GM21529 (cell line): ENCODE data around the gene NUP214.
A peak's percentile ranks its signal among the peaks of the same experiment; 100 is the strongest.
"Not testable (repeated sequence)": the region's sequence is repeated elsewhere in the genome, so short reads cannot be mapped to it uniquely, and the experiment has no call there.

ENCODE experiments used
- ATAC-seq: cut with Tn5 transposase; IDR thresholded peaks from one replicate; pipeline ENCODE4 v1.9.1; 2021; ENCODE audit not compliant: unreplicated experiment

Gene NUP214

GRCh38 chr9:131228988-131229387, 103.6 kb downstream of the NUP214 start:
- no peak for ATAC-seq

DNA sequence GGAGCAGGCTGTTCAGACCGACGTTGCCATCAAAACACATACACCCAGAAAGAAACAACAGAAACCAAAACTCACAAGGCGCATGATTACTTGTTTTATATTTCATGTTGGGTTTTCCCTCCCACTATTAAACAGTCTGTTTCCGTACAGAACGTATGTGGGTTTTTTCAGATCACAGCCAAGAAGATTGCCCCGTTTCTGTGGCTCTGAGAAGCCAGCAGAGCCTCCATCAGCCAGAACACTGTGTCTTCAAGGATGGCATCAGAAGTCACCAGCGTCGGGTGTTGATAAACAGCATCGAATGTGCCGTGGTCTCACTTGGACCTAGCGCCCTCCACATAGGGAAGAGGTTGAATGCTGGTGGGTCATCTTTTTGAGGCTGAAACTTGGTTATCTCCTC, 108.2 kb downstream of the NUP214 start:
- no peak for ATAC-seq

DNA sequence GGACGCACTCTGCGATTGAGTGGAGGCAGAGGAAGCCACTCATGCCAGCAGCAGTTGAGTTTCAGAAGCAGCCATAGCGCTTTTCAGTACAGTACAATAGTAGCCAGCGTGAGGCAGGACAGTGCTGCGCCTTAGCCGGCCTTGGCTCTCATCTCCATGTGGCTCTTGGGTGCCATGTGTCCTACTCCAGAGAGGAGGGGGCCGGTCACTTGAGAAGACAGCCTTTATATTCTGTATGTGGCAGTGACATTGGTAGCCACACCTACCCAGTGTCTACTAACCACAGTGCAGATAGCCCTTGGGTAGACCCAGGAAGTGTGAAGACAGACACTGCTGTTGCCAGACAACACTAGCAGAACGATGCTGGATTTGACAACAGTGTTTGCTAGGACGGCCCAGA, 108.6 kb downstream of the NUP214 start:
- no peak for ATAC-seq

DNA sequence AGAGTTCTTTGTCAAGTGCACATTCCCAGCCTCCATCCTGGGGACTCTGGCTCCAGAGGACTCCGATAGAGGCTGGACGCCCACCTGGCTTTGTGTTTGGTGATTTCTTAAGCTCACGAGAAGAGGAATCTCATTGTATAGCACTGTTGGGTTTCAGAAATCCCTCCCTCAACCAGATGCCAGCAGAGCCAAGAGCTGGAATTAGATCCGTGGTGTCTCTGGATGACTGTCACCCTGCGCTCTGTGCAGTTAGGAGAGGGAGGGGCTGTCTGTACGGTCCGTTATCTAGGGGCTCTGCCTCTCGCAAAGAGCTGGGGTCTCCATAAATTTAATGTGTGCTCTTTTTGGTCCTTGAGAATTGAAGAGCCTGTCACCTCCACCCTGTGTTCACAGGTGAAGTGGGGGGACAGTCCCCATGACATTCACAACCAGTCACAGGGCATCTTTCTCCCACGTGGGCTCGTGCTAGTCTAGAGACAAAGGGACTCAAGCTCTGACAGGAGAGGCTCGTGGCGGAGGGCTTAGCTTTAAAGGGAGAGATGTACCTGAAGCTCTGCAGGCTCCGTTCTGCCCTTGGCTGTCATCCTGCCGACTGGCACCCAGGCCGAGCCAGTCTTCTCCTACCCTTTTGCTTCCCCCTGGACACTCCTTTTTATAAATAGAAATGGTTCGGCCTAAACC, 109.6 kb downstream of the NUP214 start:
- ATAC-seq, result no peak

DNA sequence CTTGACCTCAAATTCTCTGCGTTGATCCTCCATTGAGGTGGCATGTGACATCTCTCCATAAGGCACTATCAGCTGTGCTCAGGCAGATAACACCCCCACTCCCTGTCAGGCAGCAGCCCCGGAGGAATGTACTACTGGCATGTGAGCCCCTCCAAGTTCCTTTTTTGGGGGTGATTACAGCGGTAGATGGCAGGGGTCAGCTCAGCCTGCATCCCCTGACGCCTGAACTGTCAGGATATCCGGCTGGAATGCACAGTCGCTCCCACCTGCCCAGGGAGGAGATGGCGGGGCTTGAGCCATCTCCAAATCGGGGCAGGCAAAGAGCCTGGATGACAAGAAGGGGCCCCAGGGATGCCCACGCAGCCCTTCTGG, 110.1 kb downstream of the NUP214 start:
- ATAC-seq, result no peak

DNA sequence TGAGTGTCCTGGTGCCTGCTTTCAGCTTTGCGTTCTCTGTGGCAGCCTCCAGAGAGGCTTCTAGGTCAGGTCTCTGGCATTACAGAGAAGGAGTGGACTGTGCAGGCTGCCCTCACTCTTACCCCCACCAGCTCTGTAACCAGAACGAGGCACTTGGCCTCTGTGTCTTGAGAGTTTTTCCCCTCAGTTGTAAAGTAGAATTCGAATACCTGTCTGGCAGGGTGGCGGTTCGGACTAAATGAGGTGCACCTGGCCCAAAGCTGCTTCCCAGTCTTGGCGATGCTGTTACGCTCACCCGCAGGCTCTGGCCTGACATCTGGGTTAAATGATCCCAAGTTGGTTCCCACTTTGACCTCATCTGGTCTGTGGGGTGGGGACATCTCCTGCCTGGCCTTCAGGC, 110.8 kb downstream of the NUP214 start:
- no peak for ATAC-seq

DNA sequence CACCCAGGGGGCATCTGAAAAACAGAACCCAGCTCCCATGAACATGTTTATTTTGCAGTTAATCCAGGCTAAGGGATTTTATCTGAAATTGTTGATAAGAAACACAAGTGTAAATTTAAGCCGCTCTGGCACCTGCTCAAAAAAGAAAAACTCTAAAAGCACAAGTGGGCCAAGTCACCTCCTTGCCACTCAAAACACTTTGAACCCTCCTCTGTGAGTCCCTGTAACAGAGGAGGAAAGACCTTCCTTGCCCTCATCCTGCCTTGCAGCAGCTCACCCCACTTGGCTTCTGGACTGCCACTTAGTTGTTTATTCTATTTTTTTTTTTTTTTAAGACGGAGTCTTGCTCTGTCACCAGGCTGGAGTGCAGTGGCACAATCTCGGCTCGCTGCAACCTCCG, 111.4 kb downstream of the NUP214 start:
- ATAC-seq, result no peak

GRCh38 chr9:131237291-131237690, 111.9 kb downstream of the NUP214 start:
- ATAC-seq, result no peak

DNA sequence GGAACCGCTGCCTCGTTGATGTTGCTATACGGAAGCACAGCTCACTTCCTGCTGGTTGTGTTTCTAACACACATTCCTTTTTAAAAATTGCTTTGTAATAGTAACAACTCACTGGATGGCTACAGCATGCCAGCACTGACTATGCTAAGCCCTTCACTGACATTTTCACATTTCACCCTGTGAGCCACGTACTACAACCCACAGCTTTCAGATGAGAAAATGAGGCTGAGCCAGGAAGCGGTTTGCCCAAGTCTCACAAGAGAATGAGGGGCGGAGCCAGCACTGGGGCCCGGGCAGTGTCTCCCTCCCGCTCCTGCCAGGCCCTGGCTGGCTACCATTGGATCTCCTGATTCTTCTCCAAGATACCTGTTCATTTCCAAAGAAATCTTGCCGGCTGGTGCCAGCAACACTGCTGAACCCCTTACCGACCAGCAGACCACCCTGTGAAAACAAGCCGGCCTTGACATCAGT, 112.6 kb downstream of the NUP214 start:
- peak; percentile 94 for ATAC-seq

GRCh38 chr9:131238402-131239021, 113.1 kb downstream of the NUP214 start:
- ATAC-seq, result no peak

- ATAC-seq, result no peak
Measured at GRCh38 chr9:131239161-131239975, 114.0 kb downstream of the NUP214 start.

DNA sequence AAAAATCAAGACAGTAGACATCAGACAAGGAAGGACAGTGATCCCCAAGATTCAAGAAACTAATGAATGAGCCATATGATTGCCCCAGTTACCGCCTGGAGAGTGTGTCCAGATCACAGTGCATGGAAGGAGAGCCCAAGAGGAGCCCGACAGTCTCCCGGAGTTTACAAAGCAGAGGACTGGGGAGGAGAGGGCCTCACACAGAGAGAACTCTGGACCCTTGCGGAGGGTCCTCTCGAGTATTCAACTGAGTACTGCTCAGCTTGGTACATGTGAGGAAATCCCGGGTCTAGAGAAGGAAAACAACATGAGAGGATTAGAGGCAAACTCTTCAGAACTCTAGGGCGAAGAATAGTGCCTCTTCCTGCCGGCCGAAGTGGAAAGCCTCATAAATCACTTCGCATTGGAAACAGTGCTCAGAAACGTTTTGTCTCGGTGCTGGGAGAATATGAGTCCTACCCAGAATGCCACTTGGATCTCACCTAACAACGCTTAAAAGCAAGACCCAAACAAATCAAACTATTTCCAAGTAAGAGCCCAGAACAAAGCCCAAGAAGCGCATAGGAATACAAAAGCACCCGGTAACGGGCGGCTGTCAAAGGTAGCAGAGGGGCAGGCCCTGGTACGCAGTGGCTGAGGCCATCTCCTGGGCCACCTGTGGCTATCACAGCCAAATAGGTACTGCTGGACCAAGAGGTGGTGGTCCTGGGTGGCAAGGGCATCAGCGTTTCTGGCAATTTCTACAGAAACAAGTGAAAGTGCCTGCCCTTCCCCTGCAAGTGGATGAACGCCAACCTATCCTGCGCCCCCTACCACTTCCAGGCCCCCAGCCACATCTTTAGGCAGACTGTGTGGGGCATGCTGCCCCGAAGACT, 114.9 kb downstream of the NUP214 start:
- no peak for ATAC-seq

DNA sequence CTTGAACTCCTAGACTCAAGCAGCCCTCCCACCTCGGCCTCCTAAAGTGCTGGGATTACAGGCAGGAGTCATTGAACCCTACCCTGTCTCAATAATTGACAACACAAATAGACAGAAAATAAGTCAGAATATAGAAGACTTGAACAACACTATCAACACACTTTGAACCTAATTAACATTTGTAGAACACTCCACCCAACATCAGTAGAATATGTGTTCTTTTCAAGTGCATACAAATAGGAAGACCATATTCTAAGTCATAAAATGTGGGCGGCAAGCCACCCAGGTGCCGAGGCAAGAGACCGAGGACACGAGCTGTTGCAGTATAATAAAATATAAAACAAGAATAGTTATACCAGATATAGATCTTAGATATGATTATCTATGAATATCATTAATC, 118.9 kb downstream of the NUP214 start:
- not testable (repeated sequence) for ATAC-seq

DNA sequence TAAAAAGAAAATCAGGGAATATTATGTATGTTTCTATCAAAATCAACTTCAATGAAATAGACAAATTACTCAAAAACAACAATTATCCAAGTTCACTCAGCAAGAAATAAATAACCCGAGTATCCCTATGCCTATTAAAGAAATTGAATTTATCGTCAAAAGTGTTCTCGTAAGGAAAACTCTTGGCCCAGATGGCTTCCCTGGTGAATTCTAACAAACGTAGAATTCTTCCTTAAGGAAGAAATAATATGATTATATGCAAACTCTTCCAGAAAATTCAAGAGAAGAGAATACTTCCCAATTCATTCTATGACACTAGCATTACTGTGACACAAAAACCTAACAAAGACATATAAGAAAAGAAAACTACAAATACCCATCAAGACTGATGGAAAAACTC, 121.2 kb downstream of the NUP214 start:
- no peak for ATAC-seq

DNA sequence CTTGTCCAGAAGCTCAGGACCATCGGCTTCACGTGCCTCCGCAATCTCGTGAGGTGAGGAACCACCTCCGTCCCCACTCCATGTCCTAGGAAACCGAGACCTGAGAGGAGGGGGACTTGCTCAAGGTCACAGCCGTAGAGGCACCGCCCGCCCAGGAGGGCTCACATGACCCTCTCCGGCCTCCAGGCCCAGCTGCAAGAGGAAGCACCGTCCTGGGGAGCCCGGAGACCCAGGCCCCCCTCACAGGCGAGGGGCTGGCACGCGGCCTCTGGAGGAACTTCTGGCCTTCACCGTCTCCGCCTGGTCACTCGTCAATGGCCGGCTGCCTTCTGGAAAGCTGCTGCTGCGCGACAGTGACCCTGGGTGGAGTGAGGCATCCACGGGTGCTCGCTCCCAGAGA, 126.7 kb downstream of the NUP214 start:
- ATAC-seq, result no peak

GRCh38 chr9:131253891-131254491, 128.6 kb downstream of the NUP214 start:
- no peak for ATAC-seq

DNA sequence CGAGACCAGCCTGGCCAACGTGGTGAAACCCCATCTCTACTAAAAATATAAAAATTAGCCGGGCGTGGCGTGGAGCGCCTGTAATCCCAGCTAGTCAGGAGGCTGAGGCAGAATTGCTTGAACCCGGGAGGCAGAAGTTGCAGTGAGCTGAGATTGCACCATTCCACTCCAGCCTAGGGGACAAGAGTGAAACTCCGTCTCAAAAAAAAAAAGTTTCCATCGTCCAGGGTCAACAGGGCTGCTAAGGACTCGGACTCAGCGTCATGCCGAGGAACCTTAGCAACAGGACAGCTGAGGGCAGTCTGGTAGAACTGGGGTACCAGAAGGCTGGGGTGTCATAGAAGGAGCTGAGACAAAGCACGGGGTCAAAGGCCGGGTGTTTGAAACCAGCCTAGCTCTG, 129.2 kb downstream of the NUP214 start:
- ATAC-seq, result no peak

GRCh38 chr9:131255676-131256197, 130.4 kb downstream of the NUP214 start:
- ATAC-seq, result no peak

- no peak for ATAC-seq
Measured at GRCh38 chr9:131257266-131258025, 132.1 kb downstream of the NUP214 start.

- ATAC-seq, result no peak
Measured at GRCh38 chr9:131258186-131258585, 132.8 kb downstream of the NUP214 start.
